HEK293T (cell line): ENCODE data around the gene PTGES3.

ENCODE experiments used
- CTBP1 ChIP-seq: fragments of 450-650 bp; IDR thresholded peaks from 2 replicates; pipeline ENCODE4 v1.6.1; 2016; ENCODE audit warnings: borderline replicate concordance
- HDGF ChIP-seq: fragments of 450-650 bp; IDR thresholded peaks from 2 replicates; pipeline ENCODE4 v1.6.1; 2017; ENCODE audit warnings: antibody characterized with exemption, borderline replicate concordance
- PKNOX1 ChIP-seq: fragments of 450-650 bp; IDR thresholded peaks from 2 replicates; pipeline ENCODE4 v1.6.1; 2016
- SP1 ChIP-seq: fragments of 450-650 bp; IDR thresholded peaks from 2 replicates; pipeline ENCODE4 v1.6.1; 2017
- SUZ12 ChIP-seq: fragments of 450-650 bp; IDR thresholded peaks from 2 replicates; pipeline ENCODE4 v1.6.1; 2016; ENCODE audit warnings: mild to moderate bottlenecking
- TARDBP ChIP-seq: fragments of 450-650 bp; IDR thresholded peaks from 2 replicates; pipeline ENCODE4 v1.6.1; 2016

- TF ChIP-seq SUZ12 (no peak), TARDBP (no peak), HDGF (no peak), SP1 (no peak), CTBP1 (no peak), PKNOX1 (no peak)
Observed at GRCh38 chr12:56722832-56723231, 34.7 kb upstream of the PTGES3 start.
